NT2/D1 (cell line): ENCODE measurements around the gene ERFE.

Source experiments
- YY1 ChIP-seq: IDR thresholded peaks from 2 replicates; pipeline ENCODE4 v1.6.1; 2011; ENCODE audit not compliant: insufficient read length, insufficient read depth
- ZNF274 ChIP-seq: IDR thresholded peaks from 2 replicates; pipeline ENCODE4 v1.6.1; 2011; ENCODE audit warnings: mild to moderate bottlenecking, low read depth, low read length

- TF ChIP-seq ZNF274 (no peak), YY1 (no peak)
These were observed 42.2 kb upstream of the ERFE start for GRCh38 chr2:238116298-238117198.
